Caco-2 (cell line): ENCODE results near the gene UNC119B. TPM values are rescaled to one million over a fixed set of nuclear protein-coding genes. Genes with fewer than 3 reads are reported as not detected.

ENCODE experiments used
- BruUV-seq: library from RNA; stranded (reverse); fragments of 400-500 nt; replicated peaks from 2 replicates; lab custom pipeline; 2021; lab: Mats Ljungman, UMichigan
- CTCF ChIA-PET: fragments of 300-600 bp; sonication (Branson Sonifier 250); formaldehyde crosslinking; loops from one replicate; lab custom pipeline; 2022; ENCODE audit warnings: antibody characterized with exemption; lab: Charles Lee
- POLR2A ChIA-PET: fragments of 300-600 bp; sonication (Branson Sonifier 250); formaldehyde crosslinking; loops from one replicate; lab custom pipeline; 2022; ENCODE audit warnings: antibody characterized with exemption; lab: Charles Lee
- DNase-seq, 2 experiments: peaks; one replicate each; pipeline versions ENCODE4 v3.0.0 to v3.0.0-alpha.2; 2020 to 2022
- H3K27me3 ChIP-seq: replicated peaks from 2 replicates; pipeline ENCODE4 v1.6.0; 2011; ENCODE audit warnings: low read length; ENCODE audit not compliant: control insufficient read depth, insufficient read depth
- H3K36me3 ChIP-seq: 2 replicates; pipeline ENCODE4 v1.5.1; 2011; ENCODE audit warnings: low read length; ENCODE audit not compliant: control insufficient read depth, insufficient read depth
- H3K4me1 ChIP-seq: fragments of 250-450 bp; sonication (Bioruptor Pico); 2 replicates; pipeline ENCODE4 v1.5.1; 2020; ENCODE audit warnings: mild to moderate bottlenecking
- H3K4me3 ChIP-seq: 2 replicates; pipeline ENCODE4 v1.5.1; 2011; ENCODE audit warnings: low read depth, mild to moderate bottlenecking, control low read depth, low read length
- H3K9me3 ChIP-seq: fragments of 250-450 bp; sonication (Bioruptor Pico); 2 replicates; pipeline ENCODE4 v1.5.1; 2020; ENCODE audit warnings: mild to moderate bottlenecking, moderate library complexity
- H3K27ac Mint-ChIP-seq: one replicate; pipeline ENCODE4 v1.8.0; 2022; ENCODE audit warnings: mixed read lengths; ENCODE audit not compliant: unreplicated experiment
- H3K27me3 Mint-ChIP-seq: one replicate; pipeline ENCODE4 v1.8.0; 2022; ENCODE audit warnings: mixed read lengths; ENCODE audit not compliant: insufficient read depth, unreplicated experiment
- H3K36me3 Mint-ChIP-seq: one replicate; pipeline ENCODE4 v1.8.0; 2022; ENCODE audit warnings: mild to moderate bottlenecking, mixed read lengths; ENCODE audit not compliant: insufficient read depth, unreplicated experiment
- H3K4me1 Mint-ChIP-seq: one replicate; pipeline ENCODE4 v1.8.0; 2022; ENCODE audit warnings: low read depth, mixed read lengths; ENCODE audit not compliant: unreplicated experiment
- H3K4me3 Mint-ChIP-seq: one replicate; pipeline ENCODE4 v1.8.0; 2022; ENCODE audit warnings: mild to moderate bottlenecking, moderate library complexity, mixed read lengths; ENCODE audit not compliant: unreplicated experiment
- H3K9me3 Mint-ChIP-seq: one replicate; pipeline ENCODE4 v1.8.0; 2022; ENCODE audit warnings: mixed read lengths; ENCODE audit not compliant: unreplicated experiment
- intact Hi-C: fragments of 100-400 bp; cut with micrococcal nuclease; formaldehyde crosslinking; loops from one replicate; pipeline ENCODE4 v1.10.0; 2022; ENCODE audit not compliant: unreplicated experiment
- total RNA-seq: library from RNA; stranded (reverse); gene quantifications from 2 replicates; pipeline ENCODE4 v1.2.3, GENCODE V29; 2022
- TF ChIP-seq, protein P1 (sequence below), 2 experiments: fragments of 200-600 bp in 1 of 2; IDR thresholded peaks; 1 replicate in 1 of 2; 2 replicates in 1 of 2; pipeline versions ENCODE4 v1.5.1 to v1.8.0; 2011 to 2022; ENCODE audit warnings: antibody characterized with exemption in 1 of 2, control low read depth in 1 of 2, inconsistent platforms in 1 of 2, low read depth in 1 of 2, low read length in 1 of 2, mild to moderate bottlenecking in 1 of 2, moderate library complexity in 1 of 2; ENCODE audit not compliant: insufficient read depth in 1 of 2, severe bottlenecking in 1 of 2, unreplicated experiment in 1 of 2

UNC119B gene
- total RNA-seq, 1 experiment from 2014 or later: 44.4 TPM

GRCh38 chr12:120702637-120703036, 7.6 kb upstream of the UNC119B start:
- POLR2A ChIA-PET: no interaction called here
- DNase-seq: no peak
- intact Hi-C loops: no loop called here
- Mint-ChIP-seq H3K4me1 (peaks cover 7% of the 10 kb centered on the region), H3K27me3 (no peaks in the 10 kb centered on the region), H3K27ac (no peak overlapping the region), H3K36me3 (peaks cover 33% of the 10 kb centered on the region), H3K4me3 (no peak overlapping the region), H3K9me3 (no peaks in the 10 kb centered on the region)
- H3K9me3 ChIP-seq: no peaks in the 10 kb centered on the region
- H3K36me3 ChIP-seq: peaks cover 1% of the 10 kb centered on the region; the same call in 1 of the 2 replicates
- BruUV-seq: no TSS peak
- H3K4me3 ChIP-seq: no peak overlapping the region
- CTCF ChIA-PET: no interaction called here
- TF ChIP-seq, protein P1, sequence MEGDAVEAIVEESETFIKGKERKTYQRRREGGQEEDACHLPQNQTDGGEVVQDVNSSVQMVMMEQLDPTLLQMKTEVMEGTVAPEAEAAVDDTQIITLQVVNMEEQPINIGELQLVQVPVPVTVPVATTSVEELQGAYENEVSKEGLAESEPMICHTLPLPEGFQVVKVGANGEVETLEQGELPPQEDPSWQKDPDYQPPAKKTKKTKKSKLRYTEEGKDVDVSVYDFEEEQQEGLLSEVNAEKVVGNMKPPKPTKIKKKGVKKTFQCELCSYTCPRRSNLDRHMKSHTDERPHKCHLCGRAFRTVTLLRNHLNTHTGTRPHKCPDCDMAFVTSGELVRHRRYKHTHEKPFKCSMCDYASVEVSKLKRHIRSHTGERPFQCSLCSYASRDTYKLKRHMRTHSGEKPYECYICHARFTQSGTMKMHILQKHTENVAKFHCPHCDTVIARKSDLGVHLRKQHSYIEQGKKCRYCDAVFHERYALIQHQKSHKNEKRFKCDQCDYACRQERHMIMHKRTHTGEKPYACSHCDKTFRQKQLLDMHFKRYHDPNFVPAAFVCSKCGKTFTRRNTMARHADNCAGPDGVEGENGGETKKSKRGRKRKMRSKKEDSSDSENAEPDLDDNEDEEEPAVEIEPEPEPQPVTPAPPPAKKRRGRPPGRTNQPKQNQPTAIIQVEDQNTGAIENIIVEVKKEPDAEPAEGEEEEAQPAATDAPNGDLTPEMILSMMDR (IDR thresholded peaks at IDR 0.05; ENCODE audit: insufficient read depth in 1 of 2, low read depth in 1 of 2, low read length in 1 of 2, severe bottlenecking in 1 of 2, unreplicated experiment in 1 of 2): no peak
- no peaks in the 10 kb centered on the region for H3K27me3 ChIP-seq
- H3K4me1 ChIP-seq: peaks cover 2% of the 10 kb centered on the region

- H3K9me3 ChIP-seq: no peaks in the 10 kb centered on the region
- H3K36me3 Mint-ChIP-seq: peaks cover 30% of the 10 kb centered on the region
- ChIA-PET POLR2A (no interaction called here), CTCF (no interaction called here)
- no peaks in the 10 kb centered on the region for H3K27me3 ChIP-seq
- peaks cover 7% of the 10 kb centered on the region for H3K4me1 Mint-ChIP-seq
- BruUV-seq: no TSS peak
- H3K36me3 ChIP-seq: peaks cover 1% of the 10 kb centered on the region; the same call in 1 of the 2 replicates
- no peak overlapping the region for H3K4me3 Mint-ChIP-seq
- no peaks in the 10 kb centered on the region for H3K4me1 ChIP-seq
- no peak overlapping the region for H3K27ac Mint-ChIP-seq
- TF ChIP-seq, protein P1 (IDR thresholded peaks at IDR 0.05; ENCODE audit: insufficient read depth in 1 of 2, low read depth in 1 of 2, low read length in 1 of 2, severe bottlenecking in 1 of 2, unreplicated experiment in 1 of 2): no peak
- no peak overlapping the region for H3K4me3 ChIP-seq
- H3K27me3 Mint-ChIP-seq: no peaks in the 10 kb centered on the region
- no peak for DNase-seq
- H3K9me3 Mint-ChIP-seq: no peaks in the 10 kb centered on the region
- intact Hi-C loops: no loop called here
These were observed 6.8 kb upstream of the UNC119B start for GRCh38 chr12:120703311-120703942.

GRCh38 chr12:120705618-120706017, 4.6 kb upstream of the UNC119B start:
- CTCF ChIA-PET: interaction anchor here (0.7 kb wide), 1 partner anchor 56 kb away, joined by 3 read pairs; no protein-coding TSS in a partner anchor
- no peak for DNase-seq
- 0 out of 2 replicates have a peak, but pooled peaks cover 1% of the 10 kb centered on the region for H3K36me3 ChIP-seq
- TF ChIP-seq, protein P1 (IDR thresholded peaks at IDR 0.05; ENCODE audit: insufficient read depth in 1 of 2, low read depth in 1 of 2, low read length in 1 of 2, severe bottlenecking in 1 of 2, unreplicated experiment in 1 of 2): no peak
- no peaks in the 10 kb centered on the region for H3K27me3 Mint-ChIP-seq
- BruUV-seq: no TSS peak
- intact Hi-C loops: no loop called here
- H3K9me3 ChIP-seq: no peaks in the 10 kb centered on the region
- no peaks in the 10 kb centered on the region for H3K27me3 ChIP-seq
- no peak overlapping the region for H3K4me3 ChIP-seq
- H3K4me1 Mint-ChIP-seq: peaks cover 7% of the 10 kb centered on the region
- H3K4me1 ChIP-seq: peaks cover 5% of the 10 kb centered on the region; the same call in 1 of the 2 replicates
- no peaks in the 10 kb centered on the region for H3K9me3 Mint-ChIP-seq
- H3K4me3 Mint-ChIP-seq: no peak overlapping the region
- peaks cover 21% of the 10 kb centered on the region for H3K36me3 Mint-ChIP-seq
- H3K27ac Mint-ChIP-seq: no peak overlapping the region
- POLR2A ChIA-PET: no interaction called here
